Astrocyte of the spinal cord (primary cell): ENCODE measurements around the gene HTRA1.
A peak's percentile ranks its signal among the peaks of the same experiment; 100 is the strongest.

Experiments used
- DNase-seq: peaks from one replicate; pipeline ENCODE4 v3.0.0; 2011; ENCODE audit warnings: low read depth, low spot score
- H3K4me3 ChIP-seq: 2 replicates; pipeline ENCODE4 v1.5.1; 2011; ENCODE audit warnings: low read depth, mild to moderate bottlenecking, low read length, moderate library complexity
- CTCF ChIP-seq: IDR thresholded peaks from 2 replicates; pipeline ENCODE4 v1.5.1; 2012; ENCODE audit warnings: low read depth, mild to moderate bottlenecking, low read length, inconsistent platforms
- in situ Hi-C: cut with HindIII; loops from 2 replicates; pipeline ENCODE4 v1.10.0; 2017; ENCODE audit warnings: low sequenced_read_pairs

HTRA1 gene

GRCh38 chr10:122458693-122459092 is 2.7 kb upstream of the HTRA1 start:
- DNase-seq: no peak
- in situ Hi-C loops: no loop called here
- TF ChIP-seq CTCF: no peak
- H3K4me3 ChIP-seq: no peak overlapping the region

DNA sequence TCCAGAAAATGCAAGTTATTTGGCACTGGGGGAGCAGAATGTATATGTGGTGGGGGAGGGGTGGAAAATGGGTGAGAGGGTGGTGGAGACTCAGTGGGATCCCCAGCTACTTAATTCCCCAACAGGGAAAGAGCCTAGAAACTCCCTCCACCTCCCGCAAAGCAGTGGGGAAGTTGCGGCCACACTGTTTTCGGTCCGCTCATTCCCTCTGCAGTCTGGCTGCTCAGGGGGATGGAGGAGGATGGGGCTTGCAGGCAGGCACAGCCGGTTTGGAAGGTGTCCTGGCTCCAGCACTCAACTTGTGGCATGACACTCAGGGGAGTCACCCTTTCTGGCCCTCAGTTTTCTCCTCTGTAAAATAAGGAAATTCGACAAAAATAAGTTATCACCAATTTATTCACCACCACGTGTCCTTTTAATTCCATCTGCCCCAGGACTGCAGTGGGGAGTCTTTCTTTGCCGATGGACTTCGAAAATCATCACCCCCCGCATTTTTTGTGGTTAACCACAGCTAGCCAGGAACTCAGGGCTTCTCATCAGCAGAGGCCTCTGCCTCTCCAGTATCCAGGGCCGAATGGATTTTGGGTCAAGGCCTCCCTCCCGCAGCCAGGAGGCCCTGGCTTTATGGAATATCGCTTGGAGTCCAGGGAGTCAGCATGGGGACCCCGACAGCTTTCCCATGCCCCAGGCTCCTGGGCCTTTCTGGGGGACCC is 1.6 kb upstream of the HTRA1 start:
- in situ Hi-C loops: no loop called here
- no peak overlapping the region for H3K4me3 ChIP-seq
- TF ChIP-seq CTCF: no peak
- peak; percentile 55 for DNase-seq

GRCh38 chr10:122460891-122461293 is 461 bp upstream of the HTRA1 start:
- TF ChIP-seq CTCF: no peak
- H3K4me3 ChIP-seq: peak overlapping the region; percentile 47
- DNase-seq: no peak
- in situ Hi-C loops: no loop called here

GRCh38 chr10:122461729-122462532 is 578 bp downstream of the HTRA1 start:
- peak overlapping the region; percentile 71 for H3K4me3 ChIP-seq
- no peak for DNase-seq
- in situ Hi-C loops: no loop called here
- TF ChIP-seq CTCF: no peak

- peak overlapping the region; percentile 71 for H3K4me3 ChIP-seq
- peak; percentile 55 for DNase-seq
- in situ Hi-C loops: no loop called here
- TF ChIP-seq CTCF: no peak
Measured at GRCh38 chr10:122462533-122463465, 1.4 kb downstream of the HTRA1 start.
